CD14-positive monocyte (primary cell): ENCODE data around the gene GLIS2. TPM values are rescaled to one million over a fixed set of nuclear protein-coding genes. Genes with fewer than 3 reads are reported as not detected.
A peak's percentile ranks its signal among the peaks of the same experiment; 100 is the strongest.

ENCODE experiments used
- DNase-seq, 3 donors: peaks; one replicate each; pipeline ENCODE4 v3.0.0-alpha.2; 2011 to 2022
- H2AFZ ChIP-seq: 2 replicates; pipeline ENCODE4 v1.6.0; 2012; ENCODE audit warnings: mild to moderate bottlenecking, low read depth, low read length, inconsistent platforms; ENCODE audit not compliant: insufficient read depth, poor library complexity, severe bottlenecking
- H3K27ac ChIP-seq, 2 donors: 1 replicate in 1 of 2; 2 replicates in 1 of 2; pipeline ENCODE4 v1.5.1; 2012 to 2013; ENCODE audit warnings: low read length in 2 of 2, control low read depth in 1 of 2, inconsistent platforms in 1 of 2, low read depth in 1 of 2, mild to moderate bottlenecking in 1 of 2
- H3K27me3 ChIP-seq, 2 donors: one replicate each; pipeline versions ENCODE4 v1.6.0 to v1.6.1; 2011 to 2013; ENCODE audit warnings: low read length in 2 of 2; ENCODE audit not compliant: control insufficient read depth in 2 of 2, insufficient read depth in 2 of 2
- H3K36me3 ChIP-seq, 2 donors: replicated peaks in 1 of 2; 1 replicate in 1 of 2; 2 replicates in 1 of 2; pipeline versions ENCODE4 v1.5.1 to v1.6.1; 2012 to 2013; ENCODE audit warnings: low read length in 2 of 2, control low read depth in 1 of 2, inconsistent platforms in 1 of 2, mild to moderate bottlenecking in 1 of 2; ENCODE audit not compliant: insufficient read depth in 2 of 2, control insufficient read depth in 1 of 2
- H3K4me1 ChIP-seq, 2 donors: 1 replicate in 1 of 2; 2 replicates in 1 of 2; pipeline versions ENCODE4 v1.5.1 to v1.6.1; 2012 to 2013; ENCODE audit warnings: low read length in 2 of 2, control low read depth in 1 of 2, inconsistent platforms in 1 of 2, mild to moderate bottlenecking in 1 of 2, moderate library complexity in 1 of 2; ENCODE audit not compliant: insufficient read depth in 2 of 2, control insufficient read depth in 1 of 2
- H3K4me2 ChIP-seq: replicated peaks from 2 replicates; pipeline ENCODE3; 2012; ENCODE audit warnings: low read length, moderate library complexity, mild to moderate bottlenecking; ENCODE audit not compliant: poor library complexity, severe bottlenecking; ENCODE audit errors: extremely low read depth
- H3K4me3 ChIP-seq, 3 experiments: fragments of 200-600 bp in 1 of 3; sonication (generic) in 1 of 3; replicated peaks in 1 of 3; 1 replicate in 2 of 3; 2 replicates in 1 of 3; pipeline ENCODE4 v1.5.1; 2011 to 2013; ENCODE audit warnings: low read length in 3 of 3, mild to moderate bottlenecking in 3 of 3, control low read depth in 2 of 3, low read depth in 2 of 3, inconsistent platforms in 1 of 3, moderate library complexity in 1 of 3
- H3K79me2 ChIP-seq: 2 replicates; pipeline ENCODE4 v1.6.0; 2012; ENCODE audit warnings: mild to moderate bottlenecking, control low read depth, inconsistent platforms, low read length, moderate library complexity; ENCODE audit not compliant: insufficient read depth
- H3K9ac ChIP-seq: 2 replicates; pipeline ENCODE4 v1.6.0; 2017; ENCODE audit warnings: low read length, mild to moderate bottlenecking; ENCODE audit not compliant: insufficient read depth, poor library complexity, severe bottlenecking
- H3K9me3 ChIP-seq, 2 donors: replicated peaks in 1 of 2; 1 replicate in 1 of 2; 2 replicates in 1 of 2; pipeline versions ENCODE4 v1.5.1 to v1.6.1; 2012 to 2013; ENCODE audit warnings: low read length in 2 of 2, control low read depth in 1 of 2; ENCODE audit not compliant: control insufficient read depth in 1 of 2, insufficient read depth in 1 of 2
- H4K20me1 ChIP-seq: 2 replicates; pipeline ENCODE4 v1.6.0; 2012; ENCODE audit warnings: mild to moderate bottlenecking, low read length, control low read depth, moderate library complexity; ENCODE audit not compliant: insufficient read depth
- H3K27ac Mint-ChIP-seq, 7 donors: one replicate each; pipeline ENCODE4 v1.8.0; 2020; ENCODE audit warnings: mild to moderate bottlenecking in 7 of 7, mixed read lengths in 7 of 7, moderate library complexity in 6 of 7, inconsistent platforms in 2 of 7
- H3K27me3 Mint-ChIP-seq, 3 donors: one replicate each; pipeline ENCODE4 v1.8.0; 2021 to 2022; ENCODE audit warnings: low read depth in 3 of 3, mild to moderate bottlenecking in 3 of 3, mixed read lengths in 3 of 3, moderate library complexity in 3 of 3, inconsistent platforms in 1 of 3
- H3K36me3 Mint-ChIP-seq, 2 donors: one replicate each; pipeline ENCODE4 v1.8.0; 2020; ENCODE audit warnings: mixed read lengths in 2 of 2, inconsistent platforms in 1 of 2, mild to moderate bottlenecking in 1 of 2
- H3K4me1 Mint-ChIP-seq: one replicate; pipeline ENCODE4 v1.8.0; 2020; ENCODE audit warnings: mild to moderate bottlenecking, mixed read lengths
- H3K4me3 Mint-ChIP-seq, 2 donors: one replicate each; pipeline ENCODE4 v1.8.0; 2020; ENCODE audit warnings: mild to moderate bottlenecking in 2 of 2, mixed read lengths in 2 of 2, moderate library complexity in 1 of 2
- H3K9me3 Mint-ChIP-seq, 7 donors: one replicate each; pipeline ENCODE4 v1.8.0; 2020 to 2022; ENCODE audit warnings: mixed read lengths in 7 of 7, mild to moderate bottlenecking in 6 of 7, moderate library complexity in 6 of 7, inconsistent platforms in 2 of 7
- CTCF ChIP-seq: fragments of 200-600 bp; IDR thresholded peaks from one replicate; pipeline ENCODE4 v1.8.0; 2022; ENCODE audit warnings: antibody characterized with exemption, mild to moderate bottlenecking
- WGBS: methylation state at CpG from one replicate; pipeline ENCODE4 v1.1.5; 2013; ENCODE audit warnings: missing lambda C conversion rate; ENCODE audit not compliant: insufficient coverage; 5-methylcytosine and 5-hydroxymethylcytosine counted together
- intact Hi-C, 2 donors: fragments of 100-400 bp; cut with micrococcal nuclease; formaldehyde crosslinking; loops; one replicate each; pipeline versions ENCODE4 v1.15.0 to v1.15.1; 2023
- polyA plus RNA-seq, 3 donors: library from polyadenylated mRNA; depleted of rRNA in 1 of 3; unstranded in 2 of 3; stranded (reverse) in 1 of 3; fragments of 300-500 nt in 2 of 3; fragments of >200 nt in 1 of 3; fragmentation: Illumina TruSeq in 2 of 3; gene quantifications; 1 replicate in 2 of 3; 2 replicates in 1 of 3; pipeline ENCODE4 v1.2.3, GENCODE V29; 2012 to 2021

Gene GLIS2
- polyA plus RNA-seq, 3 donors, result 0.03 TPM; not detected in 2

GRCh38 chr16:4385789-4386450 lies 70.1 kb downstream of the GLIS2 start:
- H3K36me3 ChIP-seq, result peaks cover 95 to 99% of the 10 kb centered on the region in 2 donors
- no peaks in the 10 kb centered on the region for H3K9me3 Mint-ChIP-seq
- no peaks in the 10 kb centered on the region for H3K4me1 Mint-ChIP-seq
- no peaks in the 10 kb centered on the region for H3K4me1 ChIP-seq
- no peak overlapping the region for H3K4me2 ChIP-seq
- H3K27ac Mint-ChIP-seq, result peak overlapping the region in 1 of 7 donors; percentile 63
- H3K4me3 Mint-ChIP-seq, result no peak overlapping the region
- no peak overlapping the region for H3K4me3 ChIP-seq
- peaks cover 100% of the 10 kb centered on the region for H4K20me1 ChIP-seq
- peaks cover 51 to 86% of the 10 kb centered on the region in 2 donors for H3K36me3 Mint-ChIP-seq
- H3K9ac ChIP-seq, result no peak overlapping the region
- H3K9me3 ChIP-seq, result no peaks in the 10 kb centered on the region
- no peaks in the 10 kb centered on the region for H3K27me3 Mint-ChIP-seq
- H3K27me3 ChIP-seq, result no peaks in the 10 kb centered on the region
- H2AFZ ChIP-seq, result no peak overlapping the region
- no peak for TF ChIP-seq CTCF
- no peak for DNase-seq
- 91% methylated on average over 6 of the region's 11 CpGs for WGBS
- intact Hi-C loops, result no loop called here
- no peak overlapping the region for H3K27ac ChIP-seq
- no peaks in the 10 kb centered on the region for H3K79me2 ChIP-seq

- peaks cover 100% of the 10 kb centered on the region for H4K20me1 ChIP-seq
- H3K9ac ChIP-seq, result no peak overlapping the region
- Mint-ChIP-seq H3K27me3 (no peaks in the 10 kb centered on the region), H3K27ac (no peak overlapping the region), H3K36me3 (peaks cover 56 to 89% of the 10 kb centered on the region in 2 donors), H3K9me3 (no peaks in the 10 kb centered on the region), H3K4me3 (no peak overlapping the region), H3K4me1 (no peaks in the 10 kb centered on the region)
- no peak overlapping the region for H3K27ac ChIP-seq
- no peaks in the 10 kb centered on the region for H3K4me1 ChIP-seq
- no peaks in the 10 kb centered on the region for H3K79me2 ChIP-seq
- WGBS, result 90% methylated on average over 5 of the region's 8 CpGs
- no peak overlapping the region for H2AFZ ChIP-seq
- no peaks in the 10 kb centered on the region for H3K27me3 ChIP-seq
- no peak for DNase-seq
- H3K4me2 ChIP-seq, result no peak overlapping the region
- intact Hi-C loops, result no loop called here
- H3K4me3 ChIP-seq, result no peak overlapping the region
- peaks cover 94 to 99% of the 10 kb centered on the region in 2 donors for H3K36me3 ChIP-seq
- TF ChIP-seq CTCF, result no peak
- H3K9me3 ChIP-seq, result no peaks in the 10 kb centered on the region
Measured at GRCh38 chr16:4386451-4386805, 70.6 kb downstream of the GLIS2 start.
